ENCODE measurements around the gene S100A4.
A peak's percentile ranks its signal among the peaks of the same experiment; 100 is the strongest.
"Not testable (repeated sequence)": the region's sequence is repeated elsewhere in the genome, so short reads cannot be mapped to it uniquely, and the experiment has no call there.

Gene S100A4

GRCh38 chr1:153565529-153566374 lies 20.1 kb upstream of the S100A4 start, which contains the start of gene S100A2:
S100A2 (minus strand) TSS chr1:153565844; CDS start chr1:153563877, 1,967 bp downstream.
- H3K4me3 ChIP-seq (ENCODE audit: low read depth in 1 of 2, low read length in 1 of 2): peak within 1 kb of the TSS; percentile 47 to 54
- no peaks in the 10 kb centered on the region for H3K9me3 ChIP-seq
- H3K4me1 ChIP-seq (ENCODE audit: control insufficient read depth in 1 of 2, insufficient read depth in 1 of 2, low read depth in 1 of 2, low read length in 1 of 2): peaks cover 39 to 40% of the 10 kb centered on the region in 2 experiments
- peak within 1 kb of the TSS; percentile 98 for H3K27ac ChIP-seq
- no peak for TF ChIP-seq CTCF (IDR thresholded peaks at IDR 0.05)
- no peaks in the 10 kb centered on the region for H3K27me3 ChIP-seq
- no peaks in the 10 kb centered on the region for H3K36me3 ChIP-seq

GRCh38 chr1:153563991-153564390 lies 18.4 kb upstream of the S100A4 start:
- Histone ChIP-seq H3K9me3 (no peaks in the 10 kb centered on the region), H3K4me1 (ENCODE audit: control insufficient read depth in 1 of 2, insufficient read depth in 1 of 2, low read depth in 1 of 2, low read length in 1 of 2) (peaks cover 38 to 39% of the 10 kb centered on the region in 2 experiments), H3K36me3 (no peaks in the 10 kb centered on the region), H3K4me3 (ENCODE audit: low read depth in 1 of 2, low read length in 1 of 2) (no peak overlapping the region), H3K27me3 (no peaks in the 10 kb centered on the region), H3K27ac (no peak overlapping the region)
- no peak for TF ChIP-seq CTCF (IDR thresholded peaks at IDR 0.05)

DNA sequence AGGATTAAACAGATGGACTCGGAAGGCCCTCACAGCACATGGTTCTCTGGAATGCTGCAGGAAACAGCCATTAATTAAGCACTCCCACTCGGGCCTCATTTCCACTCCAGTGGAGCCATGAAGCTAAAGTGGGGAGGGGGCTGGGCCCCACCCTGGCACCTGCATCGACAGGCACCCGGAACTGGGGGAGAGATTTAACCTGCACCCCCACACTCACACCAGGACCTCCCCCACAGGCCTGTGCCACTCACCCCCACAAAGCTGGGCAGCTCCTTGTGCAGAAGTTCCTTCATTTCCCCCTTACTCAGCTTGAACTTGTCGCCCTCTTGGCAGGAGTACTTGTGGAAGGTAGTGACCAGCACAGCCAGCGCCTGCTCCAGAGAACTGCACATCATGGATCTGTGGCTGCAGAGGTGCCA lies 17.9 kb upstream of the S100A4 start:
- Histone ChIP-seq H3K4me1 (ENCODE audit: control insufficient read depth in 1 of 2, insufficient read depth in 1 of 2, low read depth in 1 of 2, low read length in 1 of 2) (peaks cover 33 to 34% of the 10 kb centered on the region in 2 experiments), H3K9me3 (no peaks in the 10 kb centered on the region), H3K27me3 (no peaks in the 10 kb centered on the region), H3K27ac (no peak overlapping the region), H3K36me3 (no peaks in the 10 kb centered on the region), H3K4me3 (ENCODE audit: low read depth in 1 of 2, low read length in 1 of 2) (no peak overlapping the region)
- TF ChIP-seq CTCF (IDR thresholded peaks at IDR 0.05): no peak

- H3K36me3 ChIP-seq; H3K4me3 ChIP-seq (ENCODE audit: low read depth in 1 of 2, low read length in 1 of 2); H3K9me3 ChIP-seq; H3K27me3 ChIP-seq; H3K27ac ChIP-seq: not testable (repeated sequence)
- peaks cover 25 to 27% of the 10 kb centered on the region in 2 experiments for H3K4me1 ChIP-seq (ENCODE audit: control insufficient read depth in 1 of 2, insufficient read depth in 1 of 2, low read depth in 1 of 2, low read length in 1 of 2)
Measured at GRCh38 chr1:153562021-153562420, 16.4 kb upstream of the S100A4 start.

DNA sequence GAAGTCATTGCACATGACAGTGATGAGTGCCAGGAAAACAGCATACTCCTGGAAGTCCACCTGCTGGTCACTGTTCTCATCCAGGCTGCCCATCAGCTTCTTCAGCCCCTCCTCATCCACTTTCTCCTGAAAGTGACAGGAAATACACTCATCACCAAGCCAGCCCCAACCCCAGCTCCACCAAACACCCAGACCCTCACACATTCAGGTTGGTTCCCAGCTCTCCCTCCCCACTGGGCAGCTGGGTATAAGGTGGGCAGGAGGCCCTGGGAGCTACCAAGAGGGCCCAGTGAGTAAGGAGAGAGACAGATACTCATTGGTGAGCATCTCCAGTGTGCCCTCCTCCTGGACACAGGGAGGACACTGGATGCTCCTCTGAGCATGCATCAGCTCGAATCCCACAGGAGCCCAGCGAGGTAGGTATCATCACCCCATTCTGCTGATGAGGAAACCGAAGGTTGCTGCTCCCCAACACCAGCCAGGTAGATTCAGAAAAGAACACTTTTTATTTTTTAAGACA lies 15.9 kb upstream of the S100A4 start:
- Histone ChIP-seq H3K9me3 (no peaks in the 10 kb centered on the region), H3K36me3 (no peaks in the 10 kb centered on the region), H3K4me3 (ENCODE audit: low read depth in 1 of 2, low read length in 1 of 2) (no peak overlapping the region), H3K27me3 (no peaks in the 10 kb centered on the region), H3K27ac (no peak overlapping the region), H3K4me1 (ENCODE audit: control insufficient read depth in 1 of 2, insufficient read depth in 1 of 2, low read depth in 1 of 2, low read length in 1 of 2) (peaks cover 25 to 27% of the 10 kb centered on the region in 2 experiments)
- no peak for TF ChIP-seq CTCF (IDR thresholded peaks at IDR 0.05)

All from neutrophil (primary cell).